SU-DHL-6 (cell line): ENCODE measurements around the gene REEP5.

Experiments
- H2AFZ ChIP-seq: fragments of 200-600 bp; sonication (generic); 2 replicates; pipeline ENCODE4 v1.6.1; 2014; ENCODE audit warnings: low read depth, mild to moderate bottlenecking, moderate library complexity, mixed read lengths, antibody characterized with exemption, low read length; ENCODE audit not compliant: severe bottlenecking
- H3F3A ChIP-seq: fragments of 200-600 bp; shearing (Covaris generic); 2 replicates; pipeline ENCODE4 v1.6.0; 2016; ENCODE audit warnings: antibody characterized with exemption, mild to moderate bottlenecking; ENCODE audit not compliant: insufficient read depth
- H3K27ac ChIP-seq: fragments of 200-600 bp; sonication (generic); 2 replicates; pipeline ENCODE4 v1.5.1; 2016; ENCODE audit warnings: low read depth, mild to moderate bottlenecking, low read length, moderate library complexity, mixed read lengths
- H3K27me3 ChIP-seq: fragments of 200-600 bp; sonication (generic), shearing (Covaris generic); 2 replicates; pipeline ENCODE4 v1.6.0; 2014; ENCODE audit warnings: mild to moderate bottlenecking, low read length
- H3K36me3 ChIP-seq: fragments of 200-600 bp; sonication (generic); 2 replicates; pipeline ENCODE4 v1.6.1; 2014; ENCODE audit warnings: mild to moderate bottlenecking, low read length, mixed read lengths
- H3K4me2 ChIP-seq: fragments of 300-600, 200-600 bp; shearing (Covaris generic), sonication (generic); 2 replicates; pipeline ENCODE4 v1.6.0; 2014; ENCODE audit warnings: low read length, low read depth, mild to moderate bottlenecking; ENCODE audit not compliant: poor library complexity, severe bottlenecking
- H3K4me3 ChIP-seq: fragments of 200-600 bp; sonication (generic); 2 replicates; pipeline ENCODE4 v1.5.1; 2014; ENCODE audit warnings: antibody characterized with exemption, low read length, mild to moderate bottlenecking, mixed read lengths; ENCODE audit not compliant: insufficient read depth, poor library complexity, severe bottlenecking
- H3K79me2 ChIP-seq: fragments of 200-600 bp; sonication (generic); 2 replicates; pipeline ENCODE4 v1.6.1; 2014; ENCODE audit warnings: mild to moderate bottlenecking, low read length, moderate library complexity; ENCODE audit not compliant: insufficient read depth
- H3K9ac ChIP-seq: fragments of 200-600 bp; sonication (generic); 2 replicates; pipeline ENCODE4 v1.7.0; 2014; ENCODE audit warnings: mild to moderate bottlenecking, low read length
- H3K9me2 ChIP-seq: fragments of 200-600 bp; sonication (generic); replicated peaks from 2 replicates; pipeline ENCODE4 v1.6.1; 2014; ENCODE audit warnings: low read length; ENCODE audit not compliant: insufficient read depth
- H3K9me3 ChIP-seq: fragments of 200-600 bp; sonication (generic); 2 replicates; pipeline ENCODE4 v1.6.1; 2014; ENCODE audit warnings: low read length, mixed read lengths; ENCODE audit not compliant: insufficient read depth
- H4K20me1 ChIP-seq: fragments of 200-600 bp; sonication (generic); 2 replicates; pipeline ENCODE4 v1.6.1; 2014; ENCODE audit warnings: low read depth, mild to moderate bottlenecking, antibody characterized with exemption, low read length, moderate library complexity, mixed read lengths
- EZH2phosphoT487 ChIP-seq: fragments of 200-600 bp; sonication (generic), shearing (Covaris generic); conservative IDR thresholded peaks from 2 replicates; pipeline ENCODE4 v1.6.1; 2018; ENCODE audit warnings: mild to moderate bottlenecking, antibody characterized with exemption, low read length, moderate library complexity, mixed read lengths
- TF ChIP-seq, protein P1 (sequence below): fragments of 200-600 bp; sonication (generic); IDR thresholded peaks from one replicate; pipeline ENCODE4 v1.5.1; 2017; ENCODE audit warnings: antibody characterized with exemption, mild to moderate bottlenecking, low read length, moderate library complexity; ENCODE audit not compliant: insufficient read depth, poor library complexity, severe bottlenecking

The REEP5 gene

GRCh38 chr5:112830378-112830777, 91.6 kb downstream of the REEP5 start:
- Histone ChIP-seq H3K36me3 (peaks cover 20% of the 10 kb centered on the region), H3K27ac (no peak overlapping the region)
- no peak for TF ChIP-seq EZH2phosphoT487
- TF ChIP-seq, protein P1, sequence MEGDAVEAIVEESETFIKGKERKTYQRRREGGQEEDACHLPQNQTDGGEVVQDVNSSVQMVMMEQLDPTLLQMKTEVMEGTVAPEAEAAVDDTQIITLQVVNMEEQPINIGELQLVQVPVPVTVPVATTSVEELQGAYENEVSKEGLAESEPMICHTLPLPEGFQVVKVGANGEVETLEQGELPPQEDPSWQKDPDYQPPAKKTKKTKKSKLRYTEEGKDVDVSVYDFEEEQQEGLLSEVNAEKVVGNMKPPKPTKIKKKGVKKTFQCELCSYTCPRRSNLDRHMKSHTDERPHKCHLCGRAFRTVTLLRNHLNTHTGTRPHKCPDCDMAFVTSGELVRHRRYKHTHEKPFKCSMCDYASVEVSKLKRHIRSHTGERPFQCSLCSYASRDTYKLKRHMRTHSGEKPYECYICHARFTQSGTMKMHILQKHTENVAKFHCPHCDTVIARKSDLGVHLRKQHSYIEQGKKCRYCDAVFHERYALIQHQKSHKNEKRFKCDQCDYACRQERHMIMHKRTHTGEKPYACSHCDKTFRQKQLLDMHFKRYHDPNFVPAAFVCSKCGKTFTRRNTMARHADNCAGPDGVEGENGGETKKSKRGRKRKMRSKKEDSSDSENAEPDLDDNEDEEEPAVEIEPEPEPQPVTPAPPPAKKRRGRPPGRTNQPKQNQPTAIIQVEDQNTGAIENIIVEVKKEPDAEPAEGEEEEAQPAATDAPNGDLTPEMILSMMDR, result no peak

More at GRCh38 chr5:112830378-112830777, 91.6 kb downstream of the REEP5 start:
- Histone ChIP-seq H3K79me2 (no peaks in the 10 kb centered on the region), H3F3A (no peaks in the 10 kb centered on the region), H3K27me3 (no peaks in the 10 kb centered on the region), H3K9me2 (no peaks in the 10 kb centered on the region), H3K4me2 (no peak overlapping the region), H3K9ac (no peak overlapping the region), H2AFZ (no peak overlapping the region), H3K4me3 (no peak overlapping the region), H3K9me3 (no peaks in the 10 kb centered on the region), H4K20me1 (no peaks in the 10 kb centered on the region)
